ENCODE data around the gene KLK8.
"Not testable (repeated sequence)": the region's sequence is repeated elsewhere in the genome, so short reads cannot be mapped to it uniquely, and the experiment has no call there.

Gene KLK8

GRCh38 chr19:51016798-51017683 lies 15.6 kb upstream of the KLK8 start:
- peak; percentile 49 for DNase-seq (ENCODE audit: low spot score)

GRCh38 chr19:51015691-51016267 lies 14.4 kb upstream of the KLK8 start:
- no peak for DNase-seq (ENCODE audit: low spot score)

- DNase-seq (ENCODE audit: low spot score), result no peak
These were observed 12.8 kb upstream of the KLK8 start for GRCh38 chr19:51014242-51014641.

- no peak for DNase-seq (ENCODE audit: low spot score)
These were observed 11.3 kb upstream of the KLK8 start for GRCh38 chr19:51012661-51013190.

- no peak for DNase-seq (ENCODE audit: low spot score)
These were observed 8.8 kb upstream of the KLK8 start for GRCh38 chr19:51010066-51010795.

GRCh38 chr19:51009061-51009891 lies 7.9 kb upstream of the KLK8 start:
- no peak for DNase-seq (ENCODE audit: low spot score)

GRCh38 chr19:51007488-51007887 lies 6.1 kb upstream of the KLK8 start:
- no peak for DNase-seq (ENCODE audit: low spot score)

- DNase-seq (ENCODE audit: low spot score), result no peak
These were observed 5.0 kb upstream of the KLK8 start for GRCh38 chr19:51006406-51006805.

- DNase-seq (ENCODE audit: low spot score), result no peak
These were observed 3.8 kb upstream of the KLK8 start for GRCh38 chr19:51005248-51005647.

- no peak for DNase-seq (ENCODE audit: low spot score)
These were observed 1.9 kb upstream of the KLK8 start for GRCh38 chr19:51003316-51003715.

GRCh38 chr19:51002542-51003311 lies 1.3 kb upstream of the KLK8 start:
- DNase-seq (ENCODE audit: low spot score), result no peak

- DNase-seq (ENCODE audit: low spot score), result no peak
These were observed 707 bp upstream of the KLK8 start for GRCh38 chr19:51002089-51002532.

GRCh38 chr19:51000981-51001380 lies 423 bp downstream of the KLK8 start:
- DNase-seq (ENCODE audit: low spot score), result no peak

- no peak for DNase-seq (ENCODE audit: low spot score)
These were observed 978 bp downstream of the KLK8 start for GRCh38 chr19:51000426-51000825.

GRCh38 chr19:50998686-50999085 lies 2.7 kb downstream of the KLK8 start:
- no peak for DNase-seq (ENCODE audit: low spot score)

- no peak for DNase-seq (ENCODE audit: low spot score)
These were observed 3.3 kb downstream of the KLK8 start for GRCh38 chr19:50998061-50998460.

GRCh38 chr19:50994129-50994528 lies 7.3 kb downstream of the KLK8 start:
- no peak for DNase-seq (ENCODE audit: low spot score)

GRCh38 chr19:50992666-50993035 lies 8.8 kb downstream of the KLK8 start:
- DNase-seq (ENCODE audit: low spot score), result no peak

- not testable (repeated sequence) for DNase-seq (ENCODE audit: low spot score)
These were observed 17.0 kb downstream of the KLK8 start for GRCh38 chr19:50984416-50984815.

GRCh38 chr19:50983625-50984292 lies 17.6 kb downstream of the KLK8 start, which contains the start of gene KLK7:
Gene KLK7 (minus strand): TSS chr19:50983917. CDS start chr19:50982399, 1,518 bp downstream.
- no peak for DNase-seq (ENCODE audit: low spot score)
